H1 (cell line): ENCODE measurements around the gene COQ7.

Experiments used
- EP300 ChIP-seq, 2 experiments: IDR thresholded peaks; 1 replicate in 1 of 2; 2 replicates in 1 of 2; pipeline ENCODE4 v1.6.1; 2011 to 2012; ENCODE audit warnings: low read depth in 2 of 2, low read length in 2 of 2, mild to moderate bottlenecking in 2 of 2, borderline replicate concordance in 1 of 2, inconsistent platforms in 1 of 2, moderate library complexity in 1 of 2
- SUZ12 ChIP-seq: fragments of 200-600 bp; sonication (generic); IDR thresholded peaks from 2 replicates; pipeline ENCODE4 v1.6.1; 2012; ENCODE audit warnings: mild to moderate bottlenecking, inconsistent platforms, low read length, moderate library complexity, mixed read lengths

DNA sequence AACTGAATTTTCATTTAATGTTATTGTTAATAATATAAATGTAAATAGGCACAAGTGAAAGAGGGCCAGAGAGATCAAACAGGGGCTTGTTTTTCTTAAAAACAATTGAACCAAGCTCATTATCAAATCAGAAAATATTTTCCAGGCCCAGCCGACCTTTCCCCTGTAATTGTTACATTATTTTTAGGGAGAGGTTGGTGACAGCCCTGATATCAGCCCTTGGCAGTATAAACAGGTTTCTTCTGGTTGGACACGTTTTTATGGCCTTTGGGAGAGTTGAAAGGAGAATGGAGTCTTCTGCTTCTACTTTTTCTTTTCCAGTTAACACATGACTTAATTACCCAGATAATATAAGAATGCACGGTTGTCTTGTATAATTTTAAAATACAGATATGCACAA is 40.0 kb upstream of the COQ7 start:
- TF ChIP-seq SUZ12 = no peak
- TF ChIP-seq EP300 (IDR thresholded peaks at IDR 0.05; ENCODE audit: borderline replicate concordance in 1 of 2, low read depth in 2 of 2, low read length in 2 of 2) = no peak
